GM21737 (cell line): ENCODE measurements around the gene SLIT1.

ENCODE experiments used
- ATAC-seq: cut with Tn5 transposase; IDR thresholded peaks from one replicate; pipeline ENCODE4 v1.9.1; 2021; ENCODE audit warnings: mild to moderate bottlenecking, moderate library complexity; ENCODE audit not compliant: unreplicated experiment

Gene SLIT1

GRCh38 chr10:97142834-97143233 is 42.9 kb downstream of the SLIT1 start:
- no peak for ATAC-seq

GRCh38 chr10:97140902-97141745 is 44.6 kb downstream of the SLIT1 start:
- no peak for ATAC-seq

- no peak for ATAC-seq
These were observed 45.5 kb downstream of the SLIT1 start for GRCh38 chr10:97140049-97140846.

GRCh38 chr10:97139651-97140048 is 46.1 kb downstream of the SLIT1 start:
- no peak for ATAC-seq

GRCh38 chr10:97138846-97139245 is 46.9 kb downstream of the SLIT1 start:
- ATAC-seq, result no peak

GRCh38 chr10:97138174-97138573 is 47.6 kb downstream of the SLIT1 start:
- ATAC-seq, result no peak

- no peak for ATAC-seq
These were observed 49.0 kb downstream of the SLIT1 start for GRCh38 chr10:97136756-97137155.

- ATAC-seq, result no peak
These were observed 50.3 kb downstream of the SLIT1 start for GRCh38 chr10:97135464-97135863.

- ATAC-seq, result no peak
These were observed 50.8 kb downstream of the SLIT1 start for GRCh38 chr10:97134983-97135382.

- no peak for ATAC-seq
These were observed 51.6 kb downstream of the SLIT1 start for GRCh38 chr10:97134110-97134509.

GRCh38 chr10:97132273-97132672 is 53.5 kb downstream of the SLIT1 start:
- ATAC-seq, result no peak

GRCh38 chr10:97131666-97132065 is 54.1 kb downstream of the SLIT1 start:
- ATAC-seq, result no peak

GRCh38 chr10:97131181-97131628 is 54.6 kb downstream of the SLIT1 start:
- no peak for ATAC-seq

- ATAC-seq, result no peak
These were observed 56.1 kb downstream of the SLIT1 start for GRCh38 chr10:97129666-97130065.

GRCh38 chr10:97128516-97129154 is 57.1 kb downstream of the SLIT1 start:
- no peak for ATAC-seq

- no peak for ATAC-seq
These were observed 57.7 kb downstream of the SLIT1 start for GRCh38 chr10:97128039-97128492.

- no peak for ATAC-seq
These were observed 58.2 kb downstream of the SLIT1 start for GRCh38 chr10:97127509-97127908.

- ATAC-seq, result no peak
These were observed 61.5 kb downstream of the SLIT1 start for GRCh38 chr10:97124211-97124610.

- no peak for ATAC-seq
These were observed 62.0 kb downstream of the SLIT1 start for GRCh38 chr10:97123765-97124164.

- no peak for ATAC-seq
These were observed 64.7 kb downstream of the SLIT1 start for GRCh38 chr10:97121041-97121440.

- ATAC-seq, result no peak
These were observed 65.4 kb downstream of the SLIT1 start for GRCh38 chr10:97120370-97120769.
